ENCODE results near the gene IGF2BP2.

Gene IGF2BP2

GRCh38 chr3:185720326-185720725, 104.5 kb downstream of the IGF2BP2 start:
- 100% methylated on average over 5 of the region's 9 CpGs; no CpG with 5 or more reads in 1 of the 2 experiments for WGBS, 2 experiments (ENCODE audit: insufficient coverage in 2 of 2)
- Histone ChIP-seq H3K9me3 (ENCODE audit: control insufficient read depth, low read length) (peaks cover 3% of the 10 kb centered on the region), H3K4me1 (ENCODE audit: control insufficient read depth, insufficient read depth, low read length, poor library complexity, severe bottlenecking) (peaks cover 61% of the 10 kb centered on the region), H3K27ac (ENCODE audit: low read depth, low read length, severe bottlenecking) (peak overlapping the region; percentile 41), H3K36me3 (ENCODE audit: control insufficient read depth, insufficient read depth, low read length) (peaks cover 43% of the 10 kb centered on the region), H3K4me3 (ENCODE audit: extremely low read depth, insufficient read depth, low read length, poor library complexity, severe bottlenecking) (no peak overlapping the region)

GRCh38 chr3:185718736-185719593, 105.9 kb downstream of the IGF2BP2 start:
- Histone ChIP-seq H3K9me3 (ENCODE audit: control insufficient read depth, low read length) (no peaks in the 10 kb centered on the region), H3K36me3 (ENCODE audit: control insufficient read depth, insufficient read depth, low read length) (peaks cover 30% of the 10 kb centered on the region), H3K27ac (ENCODE audit: low read depth, low read length, severe bottlenecking) (peak overlapping the region; percentile 83), H3K4me1 (ENCODE audit: control insufficient read depth, insufficient read depth, low read length, poor library complexity, severe bottlenecking) (peaks cover 62% of the 10 kb centered on the region), H3K4me3 (ENCODE audit: extremely low read depth, insufficient read depth, low read length, poor library complexity, severe bottlenecking) (no peak overlapping the region)
- WGBS, 2 experiments (ENCODE audit: insufficient coverage in 2 of 2) = 91 to 96% methylated on average over 6 of the region's 7 CpGs

GRCh38 chr3:185717627-185718402, 107.0 kb downstream of the IGF2BP2 start:
- peak overlapping the region; percentile 83 for H3K27ac ChIP-seq (ENCODE audit: low read depth, low read length, severe bottlenecking)

GRCh38 chr3:185717121-185717520, 107.7 kb downstream of the IGF2BP2 start:
- 92 to 96% methylated on average over 4 of the region's 4 CpGs for WGBS, 2 experiments (ENCODE audit: insufficient coverage in 2 of 2)
- peak overlapping the region; percentile 83 for H3K27ac ChIP-seq (ENCODE audit: low read depth, low read length, severe bottlenecking)
- peaks cover 74% of the 10 kb centered on the region for H3K4me1 ChIP-seq (ENCODE audit: control insufficient read depth, insufficient read depth, low read length, poor library complexity, severe bottlenecking)
- no peak overlapping the region for H3K4me3 ChIP-seq (ENCODE audit: extremely low read depth, insufficient read depth, low read length, poor library complexity, severe bottlenecking)
- H3K36me3 ChIP-seq (ENCODE audit: control insufficient read depth, insufficient read depth, low read length) = peaks cover 25% of the 10 kb centered on the region
- no peaks in the 10 kb centered on the region for H3K9me3 ChIP-seq (ENCODE audit: control insufficient read depth, low read length)

More at GRCh38 chr3:185717627-185718402, 107.0 kb downstream of the IGF2BP2 start:
- Histone ChIP-seq H3K36me3 (ENCODE audit: control insufficient read depth, insufficient read depth, low read length) (peaks cover 25% of the 10 kb centered on the region), H3K4me3 (ENCODE audit: extremely low read depth, insufficient read depth, low read length, poor library complexity, severe bottlenecking) (no peak overlapping the region), H3K4me1 (ENCODE audit: control insufficient read depth, insufficient read depth, low read length, poor library complexity, severe bottlenecking) (peaks cover 67% of the 10 kb centered on the region), H3K9me3 (ENCODE audit: control insufficient read depth, low read length) (no peaks in the 10 kb centered on the region)
- 85 to 97% methylated on average over 9 of the region's 9 CpGs for WGBS, 2 experiments (ENCODE audit: insufficient coverage in 2 of 2)

GRCh38 chr3:185716436-185717108, 108.3 kb downstream of the IGF2BP2 start:
- no peaks in the 10 kb centered on the region for H3K9me3 ChIP-seq (ENCODE audit: control insufficient read depth, low read length)
- peaks cover 20% of the 10 kb centered on the region for H3K36me3 ChIP-seq (ENCODE audit: control insufficient read depth, insufficient read depth, low read length)
- no peak overlapping the region for H3K4me3 ChIP-seq (ENCODE audit: extremely low read depth, insufficient read depth, low read length, poor library complexity, severe bottlenecking)
- 78 to 91% methylated on average over 6 to 7 of the region's 8 CpGs for WGBS, 2 experiments (ENCODE audit: insufficient coverage in 2 of 2)
- H3K4me1 ChIP-seq (ENCODE audit: control insufficient read depth, insufficient read depth, low read length, poor library complexity, severe bottlenecking) = peaks cover 75% of the 10 kb centered on the region
- H3K27ac ChIP-seq (ENCODE audit: low read depth, low read length, severe bottlenecking) = peak overlapping the region; percentile 83

- H3K4me3 ChIP-seq (ENCODE audit: extremely low read depth, insufficient read depth, low read length, poor library complexity, severe bottlenecking) = no peak overlapping the region
- H3K27ac ChIP-seq (ENCODE audit: low read depth, low read length, severe bottlenecking) = peak overlapping the region; percentile 86
- 58 to 64% methylated on average over 7 to 8 of the region's 8 CpGs for WGBS, 2 experiments (ENCODE audit: insufficient coverage in 2 of 2)
- H3K36me3 ChIP-seq (ENCODE audit: control insufficient read depth, insufficient read depth, low read length) = peaks cover 10% of the 10 kb centered on the region
- peaks cover 82% of the 10 kb centered on the region for H3K4me1 ChIP-seq (ENCODE audit: control insufficient read depth, insufficient read depth, low read length, poor library complexity, severe bottlenecking)
- no peaks in the 10 kb centered on the region for H3K9me3 ChIP-seq (ENCODE audit: control insufficient read depth, low read length)
These were observed 109.8 kb downstream of the IGF2BP2 start for GRCh38 chr3:185715091-185715490.

GRCh38 chr3:185714085-185714484, 110.8 kb downstream of the IGF2BP2 start:
- Histone ChIP-seq H3K36me3 (ENCODE audit: control insufficient read depth, insufficient read depth, low read length) (peaks cover 6% of the 10 kb centered on the region), H3K9me3 (ENCODE audit: control insufficient read depth, low read length) (no peaks in the 10 kb centered on the region), H3K27ac (ENCODE audit: low read depth, low read length, severe bottlenecking) (no peak overlapping the region), H3K4me3 (ENCODE audit: extremely low read depth, insufficient read depth, low read length, poor library complexity, severe bottlenecking) (no peak overlapping the region), H3K4me1 (ENCODE audit: control insufficient read depth, insufficient read depth, low read length, poor library complexity, severe bottlenecking) (peaks cover 83% of the 10 kb centered on the region)
- 100% methylated on average over 1 of the region's 2 CpGs; no CpG with 5 or more reads in 1 of the 2 experiments for WGBS, 2 experiments (ENCODE audit: insufficient coverage in 2 of 2)

GRCh38 chr3:185713015-185713414, 111.8 kb downstream of the IGF2BP2 start:
- Histone ChIP-seq H3K4me3 (ENCODE audit: extremely low read depth, insufficient read depth, low read length, poor library complexity, severe bottlenecking) (no peak overlapping the region), H3K36me3 (ENCODE audit: control insufficient read depth, insufficient read depth, low read length) (peaks cover 14% of the 10 kb centered on the region), H3K4me1 (ENCODE audit: control insufficient read depth, insufficient read depth, low read length, poor library complexity, severe bottlenecking) (peaks cover 78% of the 10 kb centered on the region), H3K9me3 (ENCODE audit: control insufficient read depth, low read length) (no peaks in the 10 kb centered on the region), H3K27ac (ENCODE audit: low read depth, low read length, severe bottlenecking) (no peak overlapping the region)
- WGBS, 2 experiments (ENCODE audit: insufficient coverage in 2 of 2) = no CpG with 5 or more reads among the region's 1 CpG

GRCh38 chr3:185712337-185712736, 112.5 kb downstream of the IGF2BP2 start:
- Histone ChIP-seq H3K27ac (ENCODE audit: low read depth, low read length, severe bottlenecking) (peak overlapping the region; percentile 74), H3K4me1 (ENCODE audit: control insufficient read depth, insufficient read depth, low read length, poor library complexity, severe bottlenecking) (peaks cover 71% of the 10 kb centered on the region), H3K36me3 (ENCODE audit: control insufficient read depth, insufficient read depth, low read length) (peaks cover 21% of the 10 kb centered on the region), H3K9me3 (ENCODE audit: control insufficient read depth, low read length) (no peaks in the 10 kb centered on the region), H3K4me3 (ENCODE audit: extremely low read depth, insufficient read depth, low read length, poor library complexity, severe bottlenecking) (no peak overlapping the region)
- WGBS, 2 experiments (ENCODE audit: insufficient coverage in 2 of 2) = 41 to 50% methylated on average over 1 to 2 of the region's 3 CpGs

- 67 to 69% methylated on average over 5 to 7 of the region's 8 CpGs for WGBS, 2 experiments (ENCODE audit: insufficient coverage in 2 of 2)
- Histone ChIP-seq H3K36me3 (ENCODE audit: control insufficient read depth, insufficient read depth, low read length) (peaks cover 20% of the 10 kb centered on the region), H3K4me3 (ENCODE audit: extremely low read depth, insufficient read depth, low read length, poor library complexity, severe bottlenecking) (no peak overlapping the region), H3K9me3 (ENCODE audit: control insufficient read depth, low read length) (no peaks in the 10 kb centered on the region), H3K27ac (ENCODE audit: low read depth, low read length, severe bottlenecking) (peak overlapping the region; percentile 74), H3K4me1 (ENCODE audit: control insufficient read depth, insufficient read depth, low read length, poor library complexity, severe bottlenecking) (peaks cover 62% of the 10 kb centered on the region)
These were observed 113.5 kb downstream of the IGF2BP2 start for GRCh38 chr3:185711255-185711870.
